ENCODE data around the gene ZNF880. TPM values are rescaled to one million over a fixed set of nuclear protein-coding genes. Genes with fewer than 3 reads are reported as not detected.

ZNF880 gene
- total RNA-seq, 1 experiment from 2014 or later = 1.7 TPM

- H3K4me1 ChIP-seq (ENCODE audit: insufficient read depth, low read length) = no peaks in the 10 kb centered on the region
- no peak within 1 kb of the TSS for H3K9ac ChIP-seq (ENCODE audit: low read length)
- intact Hi-C loops (cut with micrococcal nuclease) = no loop called here
- BruUV-seq (replicated peaks) = no TSS peak
- DNase-seq = no peak
- CTCF ChIA-PET = no interaction called here
- H3K9me2 ChIP-seq (replicated peaks; ENCODE audit: low read length) = no peaks in the 10 kb centered on the region
- no peak within 1 kb of the TSS for H3K4me2 ChIP-seq (ENCODE audit: low read length)
- H3K79me2 ChIP-seq (ENCODE audit: low read length) = no peaks in the 10 kb centered on the region
- H3F3A ChIP-seq (ENCODE audit: low read length, unreplicated experiment) = no peaks in the 10 kb centered on the region
- POLR2A ChIA-PET (ENCODE audit: unreplicated experiment) = no interaction called here
- H3K27ac ChIP-seq (ENCODE audit: low read length) = no peak within 1 kb of the TSS
- H3K9me3 ChIP-seq (ENCODE audit: low read length) = peaks cover 46% of the 10 kb centered on the region
- H3K4me3 ChIP-seq (ENCODE audit: low read length) = no peak within 1 kb of the TSS
- H2AFZ ChIP-seq (ENCODE audit: low read length) = no peak within 1 kb of the TSS
- no peaks in the 10 kb centered on the region for H4K20me1 ChIP-seq (ENCODE audit: low read length)
- no peak for ATAC-seq
- TF ChIP-seq CTCF (conservative IDR thresholded peaks at IDR 0.05; ENCODE audit: low read depth, low read length) (no peak), EZH2phosphoT487 (IDR thresholded peaks at IDR 0.05; ENCODE audit: borderline replicate concordance, low read length) (no peak), EZH2 (IDR thresholded peaks at IDR 0.05; ENCODE audit: low read length, unreplicated experiment) (no peak)
- H3K36me3 ChIP-seq (ENCODE audit: low read depth, low read length) = peaks cover 8% of the 10 kb centered on the region; the same call in 1 of the 2 replicates
- no peaks in the 10 kb centered on the region for H3K27me3 ChIP-seq (ENCODE audit: low read length)
Measured at GRCh38 chr19:52428937-52429336, 59.2 kb downstream of the ZNF880 start, which contains the start of gene ZNF534. ZNF534 (plus strand) TSS chr19:52429148; CDS start chr19:52431475, 2,327 bp downstream.

Other genes with a start within 250 kb of the ZNF880 start
- gene ZNF616, start 230.0 kb upstream of the ZNF880 start, total RNA-seq (2014; rRNA removed) = 3.7 and 3.9 TPM in 2 replicates
- gene ZNF836, start 198.3 kb upstream of the ZNF880 start, total RNA-seq (2014; rRNA removed) = 2.6 and 8.0 TPM in 2 replicates
- 336 and 427 TPM in 2 replicates for gene PPP2R1A, start 179.9 kb upstream of the ZNF880 start, total RNA-seq (2014; rRNA removed)
- gene ZNF766, start 100.3 kb upstream of the ZNF880 start, total RNA-seq (2014; rRNA removed) = 9.1 and 11.7 TPM in 2 replicates
- 7.3 and 9.6 TPM in 2 replicates for gene ZNF480, start 72.8 kb upstream of the ZNF880 start, total RNA-seq (2014; rRNA removed)
- 0.23 and 0.29 TPM in 2 replicates for gene ZNF610, start 33.7 kb upstream of the ZNF880 start, total RNA-seq (2014; rRNA removed)
- gene ZNF528, start 27.9 kb downstream of the ZNF880 start, total RNA-seq (2014; rRNA removed) = 4.9 and 5.7 TPM in 2 replicates
- not detected in 2 replicates for gene ZNF534, start 59.2 kb downstream of the ZNF880 start, total RNA-seq (2014; rRNA removed)
- gene ZNF578, start 83.6 kb downstream of the ZNF880 start, total RNA-seq (2014; rRNA removed) = not detected in 2 replicates
- 9.4 and 14.3 TPM in 2 replicates for gene ZNF808, start 157.7 kb downstream of the ZNF880 start, total RNA-seq (2014; rRNA removed)
- gene ZNF701, start 200.4 kb downstream of the ZNF880 start, total RNA-seq (2014; rRNA removed) = 13.2 and 14.6 TPM in 2 replicates

Data from PC-3 (cell line).